ENCODE data around the gene CELSR2.

CELSR2 gene

DNA sequence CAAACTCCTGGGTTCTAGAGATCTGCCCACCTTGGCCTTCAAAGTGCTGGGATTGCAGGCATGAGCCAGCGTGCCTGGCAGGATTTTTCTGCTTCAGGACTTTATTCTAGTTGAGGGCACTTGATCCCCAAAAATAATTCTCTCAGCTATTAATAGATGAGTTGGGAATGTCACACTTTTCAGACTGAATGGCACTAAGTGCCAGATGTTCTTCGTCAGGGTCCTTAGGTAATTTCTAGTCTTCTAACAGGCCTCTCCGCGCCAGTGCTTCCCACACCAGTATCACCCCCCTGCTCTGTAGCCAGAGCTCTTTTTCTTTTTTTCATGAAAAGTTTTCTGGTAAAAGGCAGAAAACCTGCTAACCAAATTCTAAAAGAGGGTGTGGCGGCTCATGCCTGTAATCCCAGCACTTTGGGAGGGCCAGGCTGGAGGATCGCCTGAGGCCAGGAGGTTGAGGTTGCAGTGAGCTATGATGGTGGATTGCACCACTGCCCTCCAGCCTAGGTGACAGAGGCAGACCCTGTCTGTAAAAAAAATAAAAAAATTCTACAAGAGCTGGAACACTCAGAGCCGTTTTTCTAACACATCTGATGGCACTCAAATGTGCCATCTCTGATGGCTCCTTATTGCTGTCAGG, 41.8 kb upstream of the CELSR2 start:
- DNase-seq (ENCODE audit: low read depth), result no peak
- TF ChIP-seq CTCF (conservative IDR thresholded peaks at IDR 0.05; ENCODE audit: low read length), result no peak
- H3K4me3 ChIP-seq (ENCODE audit: low read length), result no peak overlapping the region

GRCh38 chr1:109208394-109208793, 40.9 kb upstream of the CELSR2 start:
- TF ChIP-seq CTCF (conservative IDR thresholded peaks at IDR 0.05; ENCODE audit: low read length), result no peak
- DNase-seq (ENCODE audit: low read depth), result no peak

GRCh38 chr1:109208836-109209463, 40.4 kb upstream of the CELSR2 start:
- no peak for DNase-seq (ENCODE audit: low read depth)
- no peak overlapping the region for H3K4me3 ChIP-seq (ENCODE audit: low read length)
- TF ChIP-seq CTCF (conservative IDR thresholded peaks at IDR 0.05; ENCODE audit: low read length), result no peak

More at GRCh38 chr1:109208394-109208793, 40.9 kb upstream of the CELSR2 start:
- no peak overlapping the region for H3K4me3 ChIP-seq (ENCODE audit: low read length)

- no peak for TF ChIP-seq CTCF (conservative IDR thresholded peaks at IDR 0.05; ENCODE audit: low read length)
- no peak for DNase-seq (ENCODE audit: low read depth)
- H3K4me3 ChIP-seq (ENCODE audit: low read length), result no peak overlapping the region
These were observed 39.3 kb upstream of the CELSR2 start for GRCh38 chr1:109210058-109210457.

- no peak for TF ChIP-seq CTCF (conservative IDR thresholded peaks at IDR 0.05; ENCODE audit: low read length)
- no peak for DNase-seq (ENCODE audit: low read depth)
- H3K4me3 ChIP-seq (ENCODE audit: low read length), result peak overlapping the region; percentile 100
These were observed 36.0 kb upstream of the CELSR2 start for GRCh38 chr1:109213345-109213823.

DNA sequence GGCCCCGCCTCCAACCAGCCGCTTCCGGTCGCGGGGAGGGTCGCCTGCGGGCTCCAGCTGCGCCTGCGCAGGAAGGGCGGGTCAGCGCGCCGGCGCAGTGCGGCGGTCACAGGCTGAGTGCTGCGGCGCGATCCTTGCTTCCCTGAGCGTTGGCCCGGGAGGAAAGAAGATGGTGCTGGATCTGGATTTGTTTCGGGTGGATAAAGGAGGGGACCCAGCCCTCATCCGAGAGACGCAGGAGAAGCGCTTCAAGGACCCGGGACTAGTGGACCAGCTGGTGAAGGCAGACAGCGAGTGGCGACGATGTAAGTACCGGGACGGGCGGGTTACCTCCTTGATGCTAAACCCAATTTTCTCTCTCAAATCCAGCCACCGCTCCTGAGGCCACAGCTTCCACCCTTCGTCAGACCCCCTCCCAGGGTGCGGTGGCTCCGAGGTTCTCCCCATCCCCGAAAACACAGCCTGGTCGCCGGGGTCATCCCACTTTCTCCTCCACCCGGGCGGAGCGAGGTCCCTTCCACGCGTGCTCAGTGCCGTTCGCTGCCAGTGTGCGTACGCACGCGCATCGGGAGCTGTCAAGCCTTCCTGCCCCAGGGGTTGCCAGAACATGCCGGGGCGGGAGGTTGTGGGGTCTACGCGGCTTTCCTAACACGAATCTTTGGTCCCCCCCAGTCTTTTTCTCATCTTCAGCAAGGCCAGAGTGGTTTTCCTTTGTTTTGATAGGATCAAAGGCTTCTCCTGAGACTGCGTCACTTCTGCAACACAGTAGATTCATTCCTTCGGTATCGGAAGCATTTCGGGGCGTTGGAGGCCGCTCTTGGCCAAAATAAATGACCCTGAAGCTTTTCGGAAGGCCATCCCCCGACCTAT, 35.3 kb upstream of the CELSR2 start, which contains the start of gene SARS1:
Gene SARS1, plus strand, starts transcription at position 95 of the 870 bp plus-strand sequence. Its CDS starts 75 bp downstream, at position 170.
- peak; percentile 81 for DNase-seq (ENCODE audit: low read depth)
- H3K4me3 ChIP-seq (ENCODE audit: low read length), result peak within 1 kb of the TSS; percentile 100
- no peak for TF ChIP-seq CTCF (conservative IDR thresholded peaks at IDR 0.05; ENCODE audit: low read length)

All from AG10803 (cell line).